ENCODE data around the gene CHRDL2.

DNA sequence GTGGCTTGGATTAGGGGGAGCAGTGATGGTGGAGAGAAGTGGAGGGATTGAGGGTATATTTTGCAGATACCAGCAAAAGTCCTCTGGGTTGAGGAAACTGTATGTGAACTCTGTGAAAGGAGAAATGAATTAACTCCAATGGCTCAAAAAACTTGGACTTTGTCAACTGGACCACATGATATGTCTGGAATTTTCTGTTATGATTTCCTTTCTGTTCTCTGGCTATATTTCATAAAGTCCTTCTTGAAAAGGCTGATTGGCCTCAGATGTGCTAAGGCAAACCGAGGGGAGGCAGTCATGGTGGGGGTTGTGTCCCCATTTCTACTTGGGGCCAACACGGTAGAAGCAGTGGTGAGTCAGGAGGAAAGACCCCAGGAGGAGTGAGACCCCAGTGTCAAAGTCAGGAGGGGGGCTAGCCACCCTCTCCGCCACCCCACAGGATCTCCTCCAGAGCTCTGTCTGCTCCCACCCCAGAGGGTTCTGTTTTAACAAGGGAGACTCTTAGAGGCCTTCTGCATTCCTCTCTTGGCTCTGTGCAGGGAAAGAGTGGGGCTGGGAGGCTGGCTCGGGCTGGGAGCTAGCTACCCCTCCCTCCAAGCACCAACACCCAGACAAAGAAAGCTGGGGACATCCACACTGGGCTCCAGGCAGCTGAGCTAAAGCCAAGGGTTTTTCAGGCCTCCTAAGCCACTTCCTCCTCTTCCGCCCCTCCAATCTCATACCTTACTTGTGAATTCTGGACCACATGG is 13.8 kb downstream of the CHRDL2 start:
- TF ChIP-seq EZH2 (IDR thresholded peaks at IDR 0.05; ENCODE audit: insufficient read depth, poor library complexity, severe bottlenecking) (no peak), EZH2phosphoT487 (IDR thresholded peaks at IDR 0.05; ENCODE audit: insufficient read depth, low read depth) (no peak)

Data from GM23248 (cell line).